Measurements from ENCODE around the gene CD22.

Gene CD22

DNA sequence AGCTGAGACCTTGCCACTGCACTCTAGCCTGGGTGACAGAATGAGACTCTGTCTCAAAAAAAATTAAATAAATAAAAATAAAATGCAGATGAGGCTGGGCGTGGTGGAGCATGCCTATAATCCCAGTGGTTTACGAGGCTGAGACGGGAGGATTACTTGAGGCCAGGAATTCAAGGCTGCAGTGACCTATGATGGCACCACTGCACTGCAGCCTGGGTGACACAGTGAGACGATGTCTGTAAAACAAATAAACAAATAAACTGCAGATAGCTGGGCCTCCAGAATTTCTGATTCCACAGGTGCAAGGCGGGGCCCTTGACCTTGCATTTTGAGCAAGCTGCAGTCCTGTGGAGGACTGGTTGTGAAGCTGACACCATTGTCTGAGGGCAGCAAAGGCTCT lies 40.1 kb upstream of the CD22 start:
- Histone ChIP-seq H3K4me3 (ENCODE audit: low read length in 2 of 2) (no peak overlapping the region), H3K27ac (ENCODE audit: low read length) (no peak overlapping the region), H3K36me3 (ENCODE audit: control insufficient read depth in 2 of 2, insufficient read depth in 2 of 2, low read length in 2 of 2) (no peaks in the 10 kb centered on the region), H3K27me3 (ENCODE audit: control insufficient read depth in 1 of 2, insufficient read depth in 2 of 2, low read length in 2 of 2) (peaks cover 14 to 17% of the 10 kb centered on the region in 2 donors), H3K9ac (ENCODE audit: low read length in 2 of 2) (no peak overlapping the region), H3K9me3 (ENCODE audit: control insufficient read depth in 2 of 2, low read length in 2 of 2) (no peaks in the 10 kb centered on the region), H3K4me1 (ENCODE audit: control insufficient read depth, insufficient read depth, low read length) (no peaks in the 10 kb centered on the region)

DNA sequence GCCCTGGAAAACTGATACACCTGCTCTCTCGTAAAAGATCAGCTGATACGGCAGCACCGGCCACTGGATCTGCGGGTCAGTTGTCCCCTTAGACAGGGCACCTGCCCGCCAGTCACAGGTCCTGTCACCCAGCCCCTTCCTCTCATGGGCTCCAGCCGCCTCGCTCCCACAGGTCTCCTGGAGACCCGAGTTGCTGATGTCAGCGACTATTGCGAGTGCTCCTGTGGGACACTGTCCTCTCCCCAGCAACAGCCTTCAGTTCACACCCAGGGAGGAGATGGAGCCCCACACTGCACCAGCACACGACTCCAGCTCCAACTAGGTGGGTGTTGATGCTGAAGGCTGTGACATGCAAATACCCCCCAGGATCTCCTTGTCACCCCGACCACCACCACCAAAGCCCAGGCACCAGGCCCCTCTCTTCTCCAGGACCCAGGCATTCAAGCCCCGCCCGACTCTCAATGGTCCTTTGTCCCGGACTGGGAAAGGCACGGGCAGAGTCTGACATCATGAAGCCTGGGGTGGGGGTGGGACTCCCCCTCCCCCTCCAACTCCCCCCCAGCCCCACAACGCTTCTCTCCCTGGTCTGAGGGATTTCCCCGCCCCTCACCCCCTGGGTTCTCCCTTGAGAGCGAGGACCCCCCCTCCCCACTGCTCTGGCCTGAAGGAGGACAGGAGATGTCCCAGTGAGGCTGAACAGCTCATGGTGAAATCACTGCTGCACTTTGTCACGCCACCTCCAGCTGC lies 38.4 kb upstream of the CD22 start:
- Histone ChIP-seq H3K36me3 (ENCODE audit: control insufficient read depth in 2 of 2, insufficient read depth in 2 of 2, low read length in 2 of 2) (no peaks in the 10 kb centered on the region), H3K4me1 (ENCODE audit: control insufficient read depth, insufficient read depth, low read length) (no peaks in the 10 kb centered on the region), H3K4me3 (ENCODE audit: low read length in 2 of 2) (no peak overlapping the region), H3K27me3 (ENCODE audit: control insufficient read depth in 1 of 2, insufficient read depth in 2 of 2, low read length in 2 of 2) (peaks cover 12 to 21% of the 10 kb centered on the region in 2 donors), H3K9me3 (ENCODE audit: control insufficient read depth in 2 of 2, low read length in 2 of 2) (no peaks in the 10 kb centered on the region), H3K9ac (ENCODE audit: low read length in 2 of 2) (no peak overlapping the region), H3K27ac (ENCODE audit: low read length) (no peak overlapping the region)

DNA sequence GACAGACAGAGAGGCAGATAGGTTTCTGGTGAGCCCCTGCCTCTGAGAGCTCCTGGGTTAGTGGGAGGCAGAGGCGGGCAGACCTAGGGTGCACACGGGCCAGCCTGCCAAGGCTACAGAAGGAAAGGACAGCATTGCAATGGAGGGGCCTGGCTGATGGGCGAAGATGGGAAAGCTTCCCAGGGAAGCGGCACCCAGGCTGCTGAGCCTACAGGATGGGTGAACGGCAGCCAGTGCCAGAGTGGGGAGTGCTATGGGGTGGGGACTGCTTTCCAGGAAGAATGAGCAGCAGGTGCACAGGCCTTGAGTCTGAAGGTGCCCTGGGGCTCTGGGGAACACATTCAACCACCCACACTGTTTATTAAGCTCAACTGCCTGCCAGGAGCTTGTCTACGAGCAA lies 37.7 kb upstream of the CD22 start:
- no peak overlapping the region for H3K9ac ChIP-seq (ENCODE audit: low read length in 2 of 2)
- no peaks in the 10 kb centered on the region for H3K36me3 ChIP-seq (ENCODE audit: control insufficient read depth in 2 of 2, insufficient read depth in 2 of 2, low read length in 2 of 2)
- H3K9me3 ChIP-seq (ENCODE audit: control insufficient read depth in 2 of 2, low read length in 2 of 2) = no peaks in the 10 kb centered on the region
- no peak overlapping the region for H3K27ac ChIP-seq (ENCODE audit: low read length)
- H3K4me3 ChIP-seq (ENCODE audit: low read length in 2 of 2) = no peak overlapping the region
- peaks cover 12 to 21% of the 10 kb centered on the region in 2 donors for H3K27me3 ChIP-seq (ENCODE audit: control insufficient read depth in 1 of 2, insufficient read depth in 2 of 2, low read length in 2 of 2)
- H3K4me1 ChIP-seq (ENCODE audit: control insufficient read depth, insufficient read depth, low read length) = no peaks in the 10 kb centered on the region

DNA sequence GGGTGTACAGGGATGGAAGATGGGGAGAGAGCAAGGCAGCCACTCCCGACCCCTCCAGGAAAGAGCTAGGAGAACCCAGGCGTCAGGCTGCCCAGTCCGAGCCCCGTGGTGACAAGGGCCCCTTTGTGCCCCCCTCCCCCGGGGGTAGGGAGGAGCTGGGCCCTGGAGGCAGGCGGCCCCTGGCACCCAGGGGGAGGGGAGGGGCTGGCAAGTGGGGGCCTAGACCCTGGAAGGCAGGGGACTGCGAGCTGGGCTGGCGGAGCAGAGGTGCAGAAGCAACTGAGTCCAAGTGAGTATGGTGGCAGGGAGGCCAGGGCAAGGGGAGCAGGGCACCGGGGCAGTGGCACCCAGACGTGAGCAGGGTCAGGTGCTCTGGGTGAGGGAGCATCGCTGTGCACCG lies 37.1 kb upstream of the CD22 start, which contains the start of gene MAG:
Gene MAG (plus strand): TSS at position 246 of the 400 bp plus-strand sequence. CDS start 3,248 bp downstream, outside the sequence.
- Histone ChIP-seq H3K4me1 (ENCODE audit: control insufficient read depth, insufficient read depth, low read length) (no peaks in the 10 kb centered on the region), H3K36me3 (ENCODE audit: control insufficient read depth in 2 of 2, insufficient read depth in 2 of 2, low read length in 2 of 2) (no peaks in the 10 kb centered on the region), H3K9ac (ENCODE audit: low read length in 2 of 2) (no peak within 1 kb of the TSS), H3K27me3 (ENCODE audit: control insufficient read depth in 1 of 2, insufficient read depth in 2 of 2, low read length in 2 of 2) (peaks cover 11 to 21% of the 10 kb centered on the region in 2 donors), H3K4me3 (ENCODE audit: low read length in 2 of 2) (no peak within 1 kb of the TSS), H3K27ac (ENCODE audit: low read length) (no peak within 1 kb of the TSS), H3K9me3 (ENCODE audit: control insufficient read depth in 2 of 2, low read length in 2 of 2) (no peaks in the 10 kb centered on the region)

GRCh38 chr19:35292421-35293362 lies 36.3 kb upstream of the CD22 start:
- H3K9ac ChIP-seq (ENCODE audit: low read length in 2 of 2) = no peak overlapping the region
- peaks cover 9 to 28% of the 10 kb centered on the region in 2 donors for H3K27me3 ChIP-seq (ENCODE audit: control insufficient read depth in 1 of 2, insufficient read depth in 2 of 2, low read length in 2 of 2)
- H3K27ac ChIP-seq (ENCODE audit: low read length) = no peak overlapping the region
- H3K4me1 ChIP-seq (ENCODE audit: control insufficient read depth, insufficient read depth, low read length) = no peaks in the 10 kb centered on the region
- no peaks in the 10 kb centered on the region for H3K36me3 ChIP-seq (ENCODE audit: control insufficient read depth in 2 of 2, insufficient read depth in 2 of 2, low read length in 2 of 2)
- no peaks in the 10 kb centered on the region for H3K9me3 ChIP-seq (ENCODE audit: control insufficient read depth in 2 of 2, low read length in 2 of 2)
- no peak overlapping the region for H3K4me3 ChIP-seq (ENCODE audit: low read length in 2 of 2)

GRCh38 chr19:35293363-35293739 lies 35.6 kb upstream of the CD22 start:
- Histone ChIP-seq H3K27me3 (ENCODE audit: control insufficient read depth in 1 of 2, insufficient read depth in 2 of 2, low read length in 2 of 2) (peaks cover 9 to 34% of the 10 kb centered on the region in 2 donors), H3K4me3 (ENCODE audit: low read length in 2 of 2) (no peak overlapping the region), H3K36me3 (ENCODE audit: control insufficient read depth in 2 of 2, insufficient read depth in 2 of 2, low read length in 2 of 2) (no peaks in the 10 kb centered on the region), H3K27ac (ENCODE audit: low read length) (no peak overlapping the region), H3K4me1 (ENCODE audit: control insufficient read depth, insufficient read depth, low read length) (no peaks in the 10 kb centered on the region), H3K9me3 (ENCODE audit: control insufficient read depth in 2 of 2, low read length in 2 of 2) (no peaks in the 10 kb centered on the region), H3K9ac (ENCODE audit: low read length in 2 of 2) (no peak overlapping the region)

GRCh38 chr19:35293808-35294207 lies 35.2 kb upstream of the CD22 start:
- Histone ChIP-seq H3K4me1 (ENCODE audit: control insufficient read depth, insufficient read depth, low read length) (no peaks in the 10 kb centered on the region), H3K4me3 (ENCODE audit: low read length in 2 of 2) (no peak overlapping the region), H3K27ac (ENCODE audit: low read length) (no peak overlapping the region), H3K27me3 (ENCODE audit: control insufficient read depth in 1 of 2, insufficient read depth in 2 of 2, low read length in 2 of 2) (peaks cover 9 to 38% of the 10 kb centered on the region in 2 donors), H3K36me3 (ENCODE audit: control insufficient read depth in 2 of 2, insufficient read depth in 2 of 2, low read length in 2 of 2) (no peaks in the 10 kb centered on the region), H3K9me3 (ENCODE audit: control insufficient read depth in 2 of 2, low read length in 2 of 2) (no peaks in the 10 kb centered on the region), H3K9ac (ENCODE audit: low read length in 2 of 2) (no peak overlapping the region)

DNA sequence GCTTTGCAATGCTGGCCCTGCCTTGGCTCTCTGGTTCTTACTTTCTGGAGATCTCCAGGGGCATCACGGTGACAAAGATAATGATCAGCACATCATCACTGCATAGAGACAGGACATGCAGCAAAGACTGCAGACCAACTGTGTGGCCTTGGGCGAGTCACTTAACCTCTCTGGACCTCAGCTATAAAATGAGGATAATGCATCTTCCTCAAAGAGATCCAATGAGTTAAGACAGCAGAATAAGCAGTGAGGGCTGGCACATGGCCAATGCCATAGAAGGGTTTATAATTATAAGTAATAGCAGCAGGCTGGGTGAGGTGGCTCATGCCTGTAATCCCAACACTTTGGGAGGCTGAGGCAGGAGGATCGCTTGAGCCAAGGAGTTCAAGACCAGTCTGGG lies 34.7 kb upstream of the CD22 start:
- peaks cover 9 to 39% of the 10 kb centered on the region in 2 donors for H3K27me3 ChIP-seq (ENCODE audit: control insufficient read depth in 1 of 2, insufficient read depth in 2 of 2, low read length in 2 of 2)
- no peak overlapping the region for H3K27ac ChIP-seq (ENCODE audit: low read length)
- no peaks in the 10 kb centered on the region for H3K4me1 ChIP-seq (ENCODE audit: control insufficient read depth, insufficient read depth, low read length)
- H3K4me3 ChIP-seq (ENCODE audit: low read length in 2 of 2) = no peak overlapping the region
- H3K36me3 ChIP-seq (ENCODE audit: control insufficient read depth in 2 of 2, insufficient read depth in 2 of 2, low read length in 2 of 2) = no peaks in the 10 kb centered on the region
- H3K9me3 ChIP-seq (ENCODE audit: control insufficient read depth in 2 of 2, low read length in 2 of 2) = no peaks in the 10 kb centered on the region
- H3K9ac ChIP-seq (ENCODE audit: low read length in 2 of 2) = no peak overlapping the region

DNA sequence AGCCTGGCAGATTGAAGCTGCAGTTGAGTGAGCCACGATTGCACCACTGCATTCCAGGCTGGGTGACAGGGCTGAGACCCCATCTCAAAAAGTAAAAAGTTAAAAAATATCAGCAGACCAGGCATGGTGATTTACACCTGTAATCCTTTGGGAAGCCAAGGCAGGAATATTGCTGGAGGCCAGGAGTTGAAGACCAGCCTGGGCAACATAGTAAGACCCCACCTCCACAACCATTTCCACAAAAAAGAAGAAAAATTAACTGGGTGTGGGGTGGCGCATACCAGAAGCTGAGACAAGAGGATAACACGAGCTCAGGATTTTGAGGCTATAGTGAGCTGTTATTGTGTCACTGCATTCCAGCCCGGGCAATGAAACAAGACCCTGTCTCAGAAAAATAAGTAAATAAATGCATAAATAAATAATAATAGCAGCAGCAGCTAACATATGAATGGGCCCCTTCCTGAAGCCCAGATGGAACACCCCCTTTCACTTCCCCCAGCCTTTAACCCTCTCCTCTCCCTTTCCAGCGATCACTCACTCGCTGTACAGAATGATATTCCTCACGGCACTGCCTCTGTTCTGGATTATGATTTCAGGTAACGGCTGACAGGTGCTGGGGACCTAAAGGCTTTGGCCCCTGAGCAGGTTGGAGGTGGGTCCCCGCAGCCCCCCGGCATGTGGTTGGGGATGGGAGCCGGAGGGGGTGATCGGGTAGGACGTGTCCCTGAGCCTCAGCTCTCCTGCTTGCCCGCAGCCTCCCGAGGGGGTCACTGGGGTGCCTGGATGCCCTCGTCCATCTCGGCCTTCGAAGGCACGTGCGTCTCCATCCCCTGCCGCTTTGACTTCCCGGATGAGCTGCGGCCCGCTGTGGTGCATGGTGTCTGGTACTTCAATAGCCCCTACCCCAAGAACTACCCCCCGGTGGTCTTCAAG lies 33.9 kb upstream of the CD22 start:
- Histone ChIP-seq H3K4me1 (ENCODE audit: control insufficient read depth, insufficient read depth, low read length) (no peaks in the 10 kb centered on the region), H3K27me3 (ENCODE audit: control insufficient read depth in 1 of 2, insufficient read depth in 2 of 2, low read length in 2 of 2) (peaks cover 9 to 40% of the 10 kb centered on the region in 2 donors), H3K9ac (ENCODE audit: low read length in 2 of 2) (no peak overlapping the region), H3K9me3 (ENCODE audit: control insufficient read depth in 2 of 2, low read length in 2 of 2) (no peaks in the 10 kb centered on the region), H3K4me3 (ENCODE audit: low read length in 2 of 2) (no peak overlapping the region), H3K27ac (ENCODE audit: low read length) (no peak overlapping the region), H3K36me3 (ENCODE audit: control insufficient read depth in 2 of 2, insufficient read depth in 2 of 2, low read length in 2 of 2) (no peaks in the 10 kb centered on the region)

GRCh38 chr19:35295792-35296462 lies 33.1 kb upstream of the CD22 start:
- Histone ChIP-seq H3K9ac (ENCODE audit: low read length in 2 of 2) (no peak overlapping the region), H3K9me3 (ENCODE audit: control insufficient read depth in 2 of 2, low read length in 2 of 2) (no peaks in the 10 kb centered on the region), H3K36me3 (ENCODE audit: control insufficient read depth in 2 of 2, insufficient read depth in 2 of 2, low read length in 2 of 2) (no peaks in the 10 kb centered on the region), H3K27me3 (ENCODE audit: control insufficient read depth in 1 of 2, insufficient read depth in 2 of 2, low read length in 2 of 2) (peaks cover 9 to 44% of the 10 kb centered on the region in 2 donors), H3K4me1 (ENCODE audit: control insufficient read depth, insufficient read depth, low read length) (no peaks in the 10 kb centered on the region), H3K4me3 (ENCODE audit: low read length in 2 of 2) (no peak overlapping the region), H3K27ac (ENCODE audit: low read length) (no peak overlapping the region)
